ENCODE measurements around the gene OCIAD2. TPM values are rescaled to one million over a fixed set of nuclear protein-coding genes. Genes with fewer than 3 reads are reported as not detected.
"Not testable (repeated sequence)": the region's sequence is repeated elsewhere in the genome, so short reads cannot be mapped to it uniquely, and the experiment has no call there.

The OCIAD2 gene
- total RNA-seq, 3 donors from 2014 or later = 34.0 to 110 (median 67.1) TPM

DNA sequence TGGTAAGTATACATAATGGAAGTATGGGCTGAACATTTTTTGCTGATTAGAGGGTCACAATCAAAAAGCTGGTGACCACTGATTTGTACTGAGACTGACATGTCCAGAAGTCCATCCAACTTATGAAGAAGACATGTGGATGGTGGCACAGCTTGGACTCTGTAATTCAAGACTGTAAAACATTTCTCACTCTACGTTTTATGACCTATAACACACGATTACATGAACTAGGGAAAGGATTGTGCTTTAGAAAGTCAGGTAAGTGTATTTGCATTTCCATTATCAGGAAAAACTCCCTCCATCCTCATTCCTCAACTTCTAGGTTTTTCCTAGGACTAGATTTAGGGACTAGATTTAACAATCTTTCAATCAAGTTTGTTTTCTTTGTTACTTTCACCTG, 30.5 kb upstream of the OCIAD2 start:
- H3K4me1 ChIP-seq (ENCODE audit: low read depth) = no peaks in the 10 kb centered on the region
- no peak for DNase-seq
- H3K9me3 ChIP-seq = no peaks in the 10 kb centered on the region
- no peaks in the 10 kb centered on the region for H3K36me3 ChIP-seq (ENCODE audit: low read depth)
- peak; percentile 77 for ATAC-seq
- intact Hi-C loops (cut with DNase I, micrococcal nuclease) = no loop called here
- TF ChIP-seq, protein P1, sequence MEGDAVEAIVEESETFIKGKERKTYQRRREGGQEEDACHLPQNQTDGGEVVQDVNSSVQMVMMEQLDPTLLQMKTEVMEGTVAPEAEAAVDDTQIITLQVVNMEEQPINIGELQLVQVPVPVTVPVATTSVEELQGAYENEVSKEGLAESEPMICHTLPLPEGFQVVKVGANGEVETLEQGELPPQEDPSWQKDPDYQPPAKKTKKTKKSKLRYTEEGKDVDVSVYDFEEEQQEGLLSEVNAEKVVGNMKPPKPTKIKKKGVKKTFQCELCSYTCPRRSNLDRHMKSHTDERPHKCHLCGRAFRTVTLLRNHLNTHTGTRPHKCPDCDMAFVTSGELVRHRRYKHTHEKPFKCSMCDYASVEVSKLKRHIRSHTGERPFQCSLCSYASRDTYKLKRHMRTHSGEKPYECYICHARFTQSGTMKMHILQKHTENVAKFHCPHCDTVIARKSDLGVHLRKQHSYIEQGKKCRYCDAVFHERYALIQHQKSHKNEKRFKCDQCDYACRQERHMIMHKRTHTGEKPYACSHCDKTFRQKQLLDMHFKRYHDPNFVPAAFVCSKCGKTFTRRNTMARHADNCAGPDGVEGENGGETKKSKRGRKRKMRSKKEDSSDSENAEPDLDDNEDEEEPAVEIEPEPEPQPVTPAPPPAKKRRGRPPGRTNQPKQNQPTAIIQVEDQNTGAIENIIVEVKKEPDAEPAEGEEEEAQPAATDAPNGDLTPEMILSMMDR (IDR thresholded peaks at IDR 0.05) = no peak
- no peak overlapping the region for H3K4me3 ChIP-seq

DNA sequence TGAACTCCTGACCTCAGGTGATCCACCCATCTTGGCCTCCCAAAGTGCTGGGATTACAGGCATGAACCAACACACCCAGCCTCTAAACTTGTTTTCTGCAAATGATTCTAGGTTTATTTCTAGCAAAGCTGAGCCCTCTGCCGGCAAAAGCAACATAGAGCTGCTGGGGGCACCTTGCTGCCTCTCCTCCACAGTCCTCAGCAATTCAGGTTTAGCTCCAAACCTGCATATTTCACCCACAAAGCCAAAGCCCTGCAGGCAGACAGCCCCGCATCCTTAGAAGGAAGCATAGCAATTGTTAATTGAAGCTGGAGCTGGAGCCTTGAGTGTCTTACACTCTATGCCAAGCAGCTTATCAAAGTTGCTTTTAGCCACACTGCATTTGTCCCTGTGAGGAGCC, 24.9 kb upstream of the OCIAD2 start:
- TF ChIP-seq, protein P1 (IDR thresholded peaks at IDR 0.05) = no peak
- Histone ChIP-seq H3K4me1 (ENCODE audit: low read depth) (no peaks in the 10 kb centered on the region), H3K36me3 (ENCODE audit: low read depth) (no peaks in the 10 kb centered on the region), H3K9me3 (no peaks in the 10 kb centered on the region), H3K4me3 (no peak overlapping the region)
- intact Hi-C loops (cut with DNase I, micrococcal nuclease) = no loop called here
- DNase-seq = no peak
- no peak for ATAC-seq

DNA sequence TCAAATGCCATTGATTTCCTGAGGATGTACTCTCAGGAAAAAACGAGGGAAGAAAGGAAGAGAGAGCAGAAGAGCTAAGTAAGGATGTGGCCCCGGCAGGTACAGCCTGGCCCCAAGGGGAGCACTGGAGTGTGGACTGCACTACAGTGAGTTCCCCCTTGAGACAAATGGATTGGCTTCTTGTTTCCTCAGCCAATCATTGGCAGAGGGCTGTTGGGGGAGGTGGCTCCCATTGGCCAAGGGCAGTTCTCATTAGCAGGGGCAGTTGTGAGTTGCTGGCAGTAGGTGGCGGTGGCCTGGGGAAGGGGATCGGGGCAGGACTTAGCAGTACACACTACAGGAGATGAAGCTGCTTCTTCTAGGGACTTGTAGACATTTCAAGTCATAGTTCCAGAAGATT, 24.1 kb upstream of the OCIAD2 start:
- intact Hi-C loops (cut with DNase I, micrococcal nuclease) = no loop called here
- H3K4me3 ChIP-seq = no peak overlapping the region
- DNase-seq (no peak), ATAC-seq (no peak)
- TF ChIP-seq, protein P1 (IDR thresholded peaks at IDR 0.05) = no peak
- no peaks in the 10 kb centered on the region for H3K4me1 ChIP-seq (ENCODE audit: low read depth)
- H3K9me3 ChIP-seq = no peaks in the 10 kb centered on the region
- no peaks in the 10 kb centered on the region for H3K36me3 ChIP-seq (ENCODE audit: low read depth)

DNA sequence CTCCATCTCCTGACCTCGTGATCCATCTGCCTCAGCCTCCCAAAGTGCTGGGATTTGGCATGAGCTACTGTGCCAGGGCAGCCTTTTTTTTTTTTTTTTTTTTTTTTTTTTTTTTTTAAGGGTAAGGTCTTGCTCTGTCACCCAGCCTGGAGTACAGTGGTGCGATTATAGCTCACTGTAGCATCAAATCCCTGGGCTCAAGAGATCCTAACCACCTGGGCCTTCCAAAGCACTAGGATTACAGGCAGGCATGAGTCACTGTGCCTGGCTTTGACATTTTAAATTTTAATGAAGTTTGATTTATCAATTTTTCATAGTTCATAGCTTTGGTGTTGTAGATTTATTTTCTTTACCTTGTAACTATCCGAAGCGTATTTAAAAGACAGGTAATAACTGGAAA, 17.8 kb upstream of the OCIAD2 start:
- intact Hi-C loops (cut with DNase I, micrococcal nuclease) = no loop called here
- Histone ChIP-seq H3K36me3 (ENCODE audit: low read depth) (no peaks in the 10 kb centered on the region), H3K4me3 (no peak overlapping the region), H3K9me3 (no peaks in the 10 kb centered on the region), H3K4me1 (ENCODE audit: low read depth) (no peaks in the 10 kb centered on the region)
- ATAC-seq (no peak), DNase-seq (no peak)
- TF ChIP-seq, protein P1 (IDR thresholded peaks at IDR 0.05) = no peak

DNA sequence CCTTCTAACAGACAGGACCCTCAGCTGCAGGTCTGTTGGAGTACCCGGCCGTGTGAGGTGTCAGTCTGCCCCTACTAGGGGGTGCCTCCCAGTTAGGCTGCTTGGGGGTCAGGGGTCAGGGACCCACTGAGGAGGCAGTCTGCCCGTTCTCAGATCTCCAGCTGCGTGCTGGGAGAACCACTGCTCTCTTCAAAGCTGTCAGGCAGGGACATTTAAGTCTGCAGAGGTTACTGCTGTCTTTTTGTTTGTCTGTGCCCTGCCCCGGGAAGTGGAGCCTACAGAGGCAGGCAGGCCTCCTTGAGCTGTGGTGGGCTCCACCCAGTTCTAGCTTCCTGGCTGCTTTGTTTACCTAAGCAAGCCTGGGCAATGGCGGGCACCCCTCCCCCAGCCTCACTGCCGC, 16.5 kb upstream of the OCIAD2 start:
- H3K4me1 ChIP-seq (ENCODE audit: low read depth); DNase-seq; H3K36me3 ChIP-seq (ENCODE audit: low read depth); intact Hi-C loops (cut with DNase I, micrococcal nuclease); H3K9me3 ChIP-seq; ATAC-seq; H3K4me3 ChIP-seq: not testable (repeated sequence)

DNA sequence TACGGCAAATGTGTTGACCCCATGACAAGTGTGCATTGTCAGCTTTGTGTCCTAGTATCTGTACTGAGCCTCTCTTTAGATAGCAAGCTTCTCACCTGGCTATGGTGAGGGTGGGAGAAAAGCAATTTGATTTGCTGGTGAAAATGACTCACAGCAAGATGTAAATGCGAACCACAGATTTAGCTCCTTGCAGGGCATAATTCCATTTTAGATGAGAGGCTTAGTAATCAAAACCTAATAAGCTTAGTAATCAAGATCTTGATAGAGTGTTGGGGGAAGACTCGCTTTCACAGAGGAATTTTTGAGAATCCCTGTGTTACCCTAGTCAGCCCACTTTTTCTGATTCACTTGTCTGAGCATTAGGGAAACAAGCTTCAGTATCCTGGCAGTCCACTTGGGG, 7.7 kb upstream of the OCIAD2 start:
- intact Hi-C loops (cut with DNase I, micrococcal nuclease) = no loop called here
- Histone ChIP-seq H3K4me3 (no peak overlapping the region), H3K36me3 (ENCODE audit: low read depth) (no peaks in the 10 kb centered on the region), H3K4me1 (ENCODE audit: low read depth) (no peaks in the 10 kb centered on the region), H3K9me3 (no peaks in the 10 kb centered on the region)
- TF ChIP-seq, protein P1 (IDR thresholded peaks at IDR 0.05) = no peak
- DNase-seq (no peak), ATAC-seq (no peak)

All from mucosa of descending colon (tissue), 3 donors.